K562 (cell line): ENCODE results near the gene XKR7. TPM values are rescaled to one million over a fixed set of nuclear protein-coding genes. Genes with fewer than 3 reads are reported as not detected.
A peak's percentile ranks its signal among the peaks of the same experiment; 100 is the strongest.

ENCODE experiments used
- ATAC-seq: fragments of 200-7000 bp; cut with Tn5 transposase; 3 replicates; pipeline ENCODE4 v1.9.1; 2020; ENCODE audit warnings: moderate library complexity
- BruUV-seq: library from RNA; stranded (reverse); fragments of 400-500 nt; replicated peaks from 2 replicates; lab custom pipeline; 2021; lab: Mats Ljungman, UMichigan
- CTCF ChIA-PET: fragments of 300-600 bp; formaldehyde crosslinking; extraction: SDS; loops from one replicate; lab custom pipeline; 2021; ENCODE audit warnings: low intra/inter-chr PET ratio; lab: Yijun Ruan, JAX
- POLR2A ChIA-PET: fragments of 300-600, 350-650 bp; sonication (Branson Sonifier 250); formaldehyde crosslinking; extraction: SDS; loops from one replicate; lab custom pipeline; 2021; ENCODE audit warnings: antibody characterized with exemption, inconsistent platforms; lab: Yijun Ruan, JAX
- DNase-seq, 4 experiments: peaks; one replicate each; pipeline versions ENCODE4 v3.0.0 to v3.0.0-alpha.2; 2011 to 2018; ENCODE audit warnings: low spot score in 3 of 4, mixed read lengths in 3 of 4; ENCODE audit errors: extremely low read depth in 1 of 4
- FAIRE-seq: peaks from 2 replicates; lab custom pipeline; 2011; peaks lifted over from hg19 to GRCh38; lab: Jason Lieb, UNC
- H2AFZ ChIP-seq: 2 replicates; pipeline ENCODE4 v1.6.0; 2011; ENCODE audit warnings: low read depth, low read length, control low read depth, inconsistent platforms
- H3K27ac ChIP-seq: fragments of 200-600 bp; 3 replicates; pipeline ENCODE4 v1.8.0; 2011; ENCODE audit warnings: low read depth, mild to moderate bottlenecking, control low read depth, inconsistent platforms, low read length, moderate library complexity, mixed read lengths; ENCODE audit errors: extremely low read depth
- H3K27me3 ChIP-seq, 2 experiments: fragments of 300-600 bp in 1 of 2; 2 replicates in 1 of 2; 3 replicates in 1 of 2; pipeline versions ENCODE4 v1.6.0 to v1.8.0; 2011; ENCODE audit warnings: inconsistent platforms in 2 of 2, low read length in 2 of 2, mild to moderate bottlenecking in 1 of 2, mixed read lengths in 1 of 2, moderate library complexity in 1 of 2; ENCODE audit not compliant: control insufficient read depth in 2 of 2, insufficient read depth in 2 of 2
- H3K36me3 ChIP-seq: fragments of 300-600 bp; 3 replicates; pipeline ENCODE4 v1.8.0; 2011; ENCODE audit warnings: mild to moderate bottlenecking, low read length, inconsistent platforms; ENCODE audit not compliant: control insufficient read depth, insufficient read depth
- H3K4me1 ChIP-seq, 2 experiments: fragments of 200-600 bp in 1 of 2; replicated peaks in 1 of 2; 2 replicates in 1 of 2; 3 replicates in 1 of 2; pipeline versions ENCODE4 v1.5.1 to v1.8.0; 2011; ENCODE audit warnings: inconsistent platforms in 2 of 2, low read length in 2 of 2, mild to moderate bottlenecking in 1 of 2, mixed read lengths in 1 of 2, moderate library complexity in 1 of 2; ENCODE audit not compliant: control insufficient read depth in 2 of 2, insufficient read depth in 2 of 2
- H3K4me2 ChIP-seq: 2 replicates; pipeline ENCODE4 v1.6.1; 2011; ENCODE audit warnings: low read length, control low read depth, inconsistent platforms, mixed read lengths; ENCODE audit not compliant: insufficient read depth
- H3K4me3 ChIP-seq: fragments of 200-600 bp; sonication (generic), shearing (Covaris generic); 2 replicates; pipeline ENCODE4 v1.5.1; 2016; ENCODE audit warnings: control low read depth, inconsistent platforms
- H3K79me2 ChIP-seq: fragments of 200-600 bp; 3 replicates; pipeline ENCODE4 v1.8.0; 2011; ENCODE audit warnings: low read length, inconsistent platforms; ENCODE audit not compliant: control insufficient read depth, insufficient read depth
- H3K9ac ChIP-seq, 2 experiments: 2 replicates each; pipeline versions ENCODE4 v1.6.0 to v1.6.1; 2011; ENCODE audit warnings: low read depth in 2 of 2, low read length in 2 of 2, control low read depth in 1 of 2, inconsistent platforms in 1 of 2, mild to moderate bottlenecking in 1 of 2, mixed read lengths in 1 of 2; ENCODE audit not compliant: insufficient read depth in 1 of 2
- H3K9me1 ChIP-seq: one replicate; pipeline ENCODE4 v1.6.0; 2011; ENCODE audit warnings: inconsistent platforms, mild to moderate bottlenecking, low read length, moderate library complexity; ENCODE audit not compliant: control insufficient read depth, insufficient read depth
- H3K9me3 ChIP-seq: replicated peaks from 2 replicates; pipeline ENCODE4 v1.5.1; 2011; ENCODE audit warnings: low read depth, low read length, inconsistent platforms; ENCODE audit not compliant: control insufficient read depth, insufficient read depth
- H4K20me1 ChIP-seq: replicated peaks from 2 replicates; pipeline ENCODE4 v1.6.1; 2011; ENCODE audit warnings: low read length, inconsistent platforms, mixed read lengths; ENCODE audit not compliant: control insufficient read depth, insufficient read depth
- ATF7 ChIP-seq: fragments of 450-650 bp; IDR thresholded peaks from 2 replicates; pipeline ENCODE4 v1.7.1; 2014; ENCODE audit warnings: mild to moderate bottlenecking, moderate library complexity
- CHD2 ChIP-seq: IDR thresholded peaks from 2 replicates; pipeline ENCODE4 v1.6.1; 2011; ENCODE audit warnings: low read depth, low read length
- CREB5 ChIP-seq: fragments of 250-450 bp; sonication (Bioruptor Pico); IDR thresholded peaks from 2 replicates; pipeline ENCODE4 v1.5.0; 2020; ENCODE audit warnings: mild to moderate bottlenecking
- EP300 ChIP-seq: IDR thresholded peaks from 2 replicates; pipeline ENCODE4 v1.6.1; 2012; ENCODE audit warnings: low read length, improper control_type of control experiment
- HNRNPL ChIP-seq: fragments of 200-400 bp; formaldehyde crosslinking; IDR thresholded peaks from 2 replicates; pipeline ENCODE4 v1.6.1; 2017; ENCODE audit warnings: low read depth, mild to moderate bottlenecking, low read length
- MAFG ChIP-seq: fragments of 450-650 bp; conservative IDR thresholded peaks from 2 replicates; pipeline ENCODE4 v1.6.1; 2016; ENCODE audit warnings: missing genetic modification characterization, missing compliant biosample characterization
- MAZ ChIP-seq, 2 experiments: fragments of 450-650 bp in 1 of 2; sonication (generic) in 1 of 2; formaldehyde crosslinking; IDR thresholded peaks in 1 of 2; conservative IDR thresholded peaks in 1 of 2; 2 replicates each; pipeline versions ENCODE4 v1.4.0 to v1.5.0; 2020; ENCODE audit warnings: mild to moderate bottlenecking in 1 of 2, missing genetic modification reagents in 1 of 2
- NEUROD1 ChIP-seq: fragments of 150-350 bp; IDR thresholded peaks from 2 replicates; pipeline ENCODE4 v1.6.1; 2014; ENCODE audit warnings: borderline replicate concordance, low read length, low read depth; ENCODE audit not compliant: partially characterized antibody
- NKRF ChIP-seq: fragments of 450-650 bp; IDR thresholded peaks from 2 replicates; pipeline ENCODE4 v1.6.1; 2016; ENCODE audit warnings: borderline replicate concordance
- NRF1 ChIP-seq, 2 experiments: fragments of 450-650 bp; IDR thresholded peaks in 1 of 2; conservative IDR thresholded peaks in 1 of 2; 2 replicates each; pipeline ENCODE4 v1.6.1; 2014; ENCODE audit warnings: mild to moderate bottlenecking in 2 of 2
- SMAD1 ChIP-seq: fragments of 150-350 bp; IDR thresholded peaks from 2 replicates; pipeline ENCODE4 v1.6.1; 2014; ENCODE audit warnings: low read length, low read depth; ENCODE audit not compliant: partially characterized antibody
- TCF15 ChIP-seq: fragments of 250-450 bp; sonication (Bioruptor Pico); IDR thresholded peaks from 2 replicates; pipeline ENCODE4 v1.8.0; 2022; ENCODE audit warnings: moderate library complexity, mild to moderate bottlenecking, inconsistent platforms
- ZNF121 ChIP-seq: sonication (generic); formaldehyde crosslinking; conservative IDR thresholded peaks from 2 replicates; pipeline ENCODE4 v1.8.0; 2022; ENCODE audit warnings: missing genetic modification reagents
- ZNF133 ChIP-seq: fragments of 250-450 bp; sonication (Bioruptor Pico); IDR thresholded peaks from 2 replicates; pipeline ENCODE4 v1.4.0; 2020; ENCODE audit warnings: mild to moderate bottlenecking
- ZNF175 ChIP-seq: fragments of 200-800 bp; sonication (Bioruptor generic); IDR thresholded peaks from 2 replicates; pipeline ENCODE4 v1.6.1; 2016; ENCODE audit warnings: low read depth, mild to moderate bottlenecking, missing genetic modification characterization, missing compliant biosample characterization
- ZNF24 ChIP-seq: fragments of 450-650 bp; IDR thresholded peaks from 2 replicates; pipeline ENCODE4 v1.6.1; 2016
- ZNF431 ChIP-seq: sonication (generic); formaldehyde crosslinking; IDR thresholded peaks from 2 replicates; pipeline ENCODE4 v1.8.0; 2022; ENCODE audit warnings: mild to moderate bottlenecking, missing genetic modification reagents
- ZNF589 ChIP-seq: fragments of 200-800 bp; sonication (Bioruptor generic); IDR thresholded peaks from 2 replicates; pipeline ENCODE4 v1.6.1; 2016; ENCODE audit warnings: low read depth, missing genetic modification characterization, missing compliant biosample characterization
- ZNF830 ChIP-seq: fragments of 250-450 bp; sonication (Bioruptor Pico); IDR thresholded peaks from 2 replicates; pipeline ENCODE4 v1.5.0; 2021; ENCODE audit warnings: mild to moderate bottlenecking
- WGBS: fragments of 100-300 bp; shearing (Covaris generic); methylation state at CpG from one replicate; pipeline ENCODE4 v1.1.6; 2016; ENCODE audit warnings: low coverage, mixed read lengths; ENCODE audit not compliant: insufficient coverage; ENCODE audit errors: missing lambda C conversion rate; 5-methylcytosine and 5-hydroxymethylcytosine counted together
- in situ Hi-C: fragments of 300-500 bp; cut with MboI; formaldehyde crosslinking; loops from 4 replicates; pipeline ENCODE4 v1.15.0; 2018; ENCODE audit warnings: inconsistent platforms, mixed read lengths
- intact Hi-C: fragments of 100-400 bp; cut with micrococcal nuclease; formaldehyde crosslinking; loops from 2 replicates; pipeline ENCODE4 v1.14.2; 2022
- polyA plus RNA-seq, 8 experiments: library from polyadenylated mRNA; depleted of rRNA in 4 of 8; stranded (reverse) in 5 of 8; unstranded in 3 of 8; fragments of >200 nt; fragmentation: Nextera tagmentation in 2 of 8; fragmentation: Illumina TruSeq in 1 of 8; extraction: Ambion mirVana in 2 of 8; extraction: Trizol in 1 of 8; gene quantifications; 2 replicates each; pipeline versions ENCODE4 v1.2.1 to v1.2.3, GENCODE V29; 2011 to 2014; ENCODE audit warnings: inconsistent platforms in 1 of 8, missing spikeins in 1 of 8
- total RNA-seq, 7 experiments: library from RNA; depleted of rRNA in 6 of 7; stranded (reverse); fragments of >200 nt in 6 of 7; fragmentation: Illumina TruSeq in 2 of 7; extraction: Trizol in 2 of 7; gene quantifications; 2 replicates each; pipeline versions ENCODE4 v1.2.1 to v1.2.3, GENCODE V29; 2011 to 2021; ENCODE audit warnings: low replicate concordance in 1 of 7

The XKR7 gene
- total and polyA plus RNA-seq, 9 of the 15 experiments (the other 6 are each of a cell fraction or from before 2014, with no cell fraction given), result 0.02 TPM; not detected in 8

GRCh38 chr20:32036716-32037485 is 69.0 kb downstream of the XKR7 start:
- no peak overlapping the region for H3K27ac ChIP-seq
- peaks cover 3 to 11% of the 10 kb centered on the region in 2 experiments; a peak in 3 of 5 replicates for H3K4me1 ChIP-seq
- ATAC-seq (peak; percentile 79), DNase-seq (no peak), FAIRE-seq (no peak)
- intact Hi-C loops, result loop anchor here (10.0 kb wide), 1 partner anchor 212 kb away; no protein-coding TSS in a partner anchor
- H3K79me2 ChIP-seq, result no peaks in the 10 kb centered on the region
- no peaks in the 10 kb centered on the region; the same call in 1 of the 2 replicates for H3K9me3 ChIP-seq
- no peaks in the 10 kb centered on the region for H4K20me1 ChIP-seq
- no peak overlapping the region for H3K4me2 ChIP-seq
- ChIA-PET CTCF (interaction anchor here (0.6 kb wide), 1 partner anchor 1262 kb away, joined by 3 read pairs; no protein-coding TSS in a partner anchor), POLR2A (interaction anchor here (0.5 to 0.6 kb wide), 2 partner anchors 23 to 44 kb away, joined by 3 read pairs; no protein-coding TSS in a partner anchor)
- 4% methylated on average over 10 of the region's 10 CpGs for WGBS
- in situ Hi-C loops, result no loop called here
- no peaks in the 10 kb centered on the region for H3K36me3 ChIP-seq
- H3K9me1 ChIP-seq, result no peaks in the 10 kb centered on the region
- no peak overlapping the region for H3K4me3 ChIP-seq
- no TSS peak for BruUV-seq
- H2AFZ ChIP-seq, result no peak overlapping the region
- H3K9ac ChIP-seq, result no peak overlapping the region
- peaks cover 6 to 20% of the 10 kb centered on the region in 2 experiments; a peak in 4 of 5 replicates for H3K27me3 ChIP-seq
- TF ChIP-seq ZNF121, result no peak
- no peak for TF ChIP-seq SMAD1
- no peak for TF ChIP-seq ZNF830 (CRISPR knock-in tag)
- no peak for TF ChIP-seq NEUROD1
- TF ChIP-seq TCF15, result no peak
- no peak for TF ChIP-seq MAFG (tag)
- TF ChIP-seq ZNF589, result peak; percentile 82; the same call in 1 of the 2 replicates
- peak; percentile 81; the same call in 1 of the 2 replicates for TF ChIP-seq ZNF175
- no peak for TF ChIP-seq NKRF
- TF ChIP-seq EP300, result peak; percentile 76; the same call in 1 of the 2 replicates
- 0 out of 2 replicates have a peak, but pooled peaks have one; percentile 46 for TF ChIP-seq ZNF431
- TF ChIP-seq CREB5 (CRISPR knock-in tag), result no peak
- no peak; a peak in 1 of 4 replicates for TF ChIP-seq MAZ (CRISPR knock-in tag; conservative IDR thresholded peaks at IDR 0.05 in 1 of 2, IDR thresholded peaks at IDR 0.05 in 1 of 2)
- TF ChIP-seq ZNF24, result no peak
- no peak for TF ChIP-seq HNRNPL
- peak; percentile 80 for TF ChIP-seq ATF7
- TF ChIP-seq ZNF133 (CRISPR knock-in tag), result 0 out of 2 replicates have a peak, but pooled peaks have one; percentile 31
- TF ChIP-seq CHD2, result no peak
- TF ChIP-seq NRF1 (conservative IDR thresholded peaks at IDR 0.05 in 1 of 2, IDR thresholded peaks at IDR 0.05 in 1 of 2), result no peak
